Body of pancreas (tissue), 4 donors: ENCODE measurements around the gene PCSK5. TPM values are rescaled to one million over a fixed set of nuclear protein-coding genes. Genes with fewer than 3 reads are reported as not detected.

Source experiments
- ATAC-seq: fragments of 150-250 bp; one replicate; pipeline ENCODE4 v1.9.1; 2016
- DNase-seq, 4 donors: peaks; one replicate each; pipeline ENCODE4 v3.0.0-alpha.2; 2019
- H3K27ac ChIP-seq, 4 donors: fragments of 200-600 bp; sonication (generic); 1 replicate in 3 of 4; 2 replicates in 1 of 4; pipeline versions ENCODE4 v1.5.1 to v1.6.1; 2016 to 2019; ENCODE audit warnings: mild to moderate bottlenecking in 1 of 4, mixed read lengths in 1 of 4, moderate library complexity in 1 of 4
- H3K27me3 ChIP-seq, 2 donors: fragments of 200-600 bp; sonication (generic); one replicate each; pipeline ENCODE4 v1.6.0; 2016; ENCODE audit warnings: mild to moderate bottlenecking in 1 of 2
- H3K36me3 ChIP-seq, 2 donors: fragments of 200-600 bp; sonication (generic); replicated peaks in 1 of 2; 2 replicates each; pipeline ENCODE4 v1.5.1; 2016; ENCODE audit warnings: low read depth in 2 of 2; ENCODE audit not compliant: insufficient read depth in 1 of 2
- H3K4me1 ChIP-seq: fragments of 200-600 bp; sonication (generic); one replicate; pipeline ENCODE4 v1.6.0; 2016
- H3K4me3 ChIP-seq, 2 donors: fragments of 200-600 bp; sonication (generic); 1 replicate in 1 of 2; 2 replicates in 1 of 2; pipeline ENCODE4 v1.5.1; 2016 to 2019
- H3K9me3 ChIP-seq, 3 donors: fragments of 200-600 bp; sonication (generic); 1 replicate in 2 of 3; 2 replicates in 1 of 3; pipeline ENCODE4 v1.5.1; 2016
- CTCF ChIP-seq, 7 experiments: fragments of 450-650 bp in 4 of 7; fragments of 200-600 bp in 3 of 7; sonication (generic) in 3 of 7; IDR thresholded peaks; one replicate each; pipeline ENCODE4 v1.5.1; 2016 to 2019; ENCODE audit warnings: antibody characterized with exemption in 7 of 7
- POLR2A ChIP-seq, 3 donors: fragments of 450-650 bp; IDR thresholded peaks; one replicate each; pipeline ENCODE4 v1.6.1; 2016; ENCODE audit warnings: antibody characterized with exemption in 3 of 3, mild to moderate bottlenecking in 2 of 3
- WGBS, 2 donors: methylation state at CpG; one replicate each; pipeline ENCODE4 v1.1.5; 2017; 5-methylcytosine and 5-hydroxymethylcytosine counted together
- intact Hi-C: fragments of 100-400 bp; cut with DNase I; formaldehyde crosslinking; loops from one replicate; pipeline ENCODE4 v1.15.1; 2023
- total RNA-seq, 2 donors: library from RNA; depleted of rRNA; stranded (reverse); fragments of >200 nt; gene quantifications; one replicate each; pipeline ENCODE4 v1.1.0, GENCODE V29; 2016

Gene PCSK5
- total RNA-seq, 2 donors from 2014 or later = 11.2 to 12.2 TPM

GRCh38 chr9:76206821-76207220 is 316.3 kb downstream of the PCSK5 start:
- H3K9me3 ChIP-seq = no peaks in the 10 kb centered on the region
- no peaks in the 10 kb centered on the region for H3K27me3 ChIP-seq
- no peak overlapping the region for H3K4me3 ChIP-seq
- TF ChIP-seq POLR2A (IDR thresholded peaks at IDR 0.05) (no peak), CTCF (IDR thresholded peaks at IDR 0.05) (no peak)
- intact Hi-C loops = no loop called here
- H3K4me1 ChIP-seq = no peaks in the 10 kb centered on the region
- H3K36me3 ChIP-seq = no peaks in the 10 kb centered on the region
- ATAC-seq = no peak
- WGBS, 2 donors = 16 to 31% methylated on average over 1 of the region's 1 CpG
- no peak for DNase-seq
- no peak overlapping the region for H3K27ac ChIP-seq

- no peaks in the 10 kb centered on the region for H3K9me3 ChIP-seq
- intact Hi-C loops = no loop called here
- H3K27me3 ChIP-seq = no peaks in the 10 kb centered on the region
- no peak for TF ChIP-seq POLR2A (IDR thresholded peaks at IDR 0.05)
- no peaks in the 10 kb centered on the region for H3K36me3 ChIP-seq
- no peak overlapping the region for H3K4me3 ChIP-seq
- no peak overlapping the region for H3K27ac ChIP-seq
- WGBS, 2 donors = 80 to 88% methylated on average over 3 of the region's 3 CpGs
- H3K4me1 ChIP-seq = no peaks in the 10 kb centered on the region
- DNase-seq = no peak
- no peak for ATAC-seq
These were observed 323.3 kb downstream of the PCSK5 start for GRCh38 chr9:76213751-76214150.

GRCh38 chr9:76215066-76215465 is 324.6 kb downstream of the PCSK5 start:
- H3K4me1 ChIP-seq = no peaks in the 10 kb centered on the region
- intact Hi-C loops = no loop called here
- H3K4me3 ChIP-seq = no peak overlapping the region
- WGBS, 2 donors = 33 to 71% methylated on average over 1 of the region's 1 CpG
- H3K36me3 ChIP-seq = no peaks in the 10 kb centered on the region
- H3K27me3 ChIP-seq = no peaks in the 10 kb centered on the region
- no peaks in the 10 kb centered on the region for H3K9me3 ChIP-seq
- no peak for ATAC-seq
- TF ChIP-seq CTCF (IDR thresholded peaks at IDR 0.05) = no peak
- TF ChIP-seq POLR2A (IDR thresholded peaks at IDR 0.05) = no peak
- no peak overlapping the region for H3K27ac ChIP-seq
- DNase-seq = no peak

- 88 to 94% methylated on average over 2 of the region's 2 CpGs for WGBS, 2 donors
These were observed 325.7 kb downstream of the PCSK5 start for GRCh38 chr9:76216161-76216649.

GRCh38 chr9:76218117-76218885 is 327.8 kb downstream of the PCSK5 start:
- intact Hi-C loops = no loop called here
- Histone ChIP-seq H3K27me3 (no peaks in the 10 kb centered on the region), H3K36me3 (no peaks in the 10 kb centered on the region), H3K4me3 (no peak overlapping the region), H3K9me3 (no peaks in the 10 kb centered on the region), H3K4me1 (no peaks in the 10 kb centered on the region), H3K27ac (no peak overlapping the region)
- ATAC-seq (no peak), DNase-seq (no peak)
- TF ChIP-seq CTCF (IDR thresholded peaks at IDR 0.05) (no peak), POLR2A (IDR thresholded peaks at IDR 0.05) (no peak)
- 71 to 76% methylated on average over 9 of the region's 9 CpGs for WGBS, 2 donors

More at GRCh38 chr9:76216161-76216649, 325.7 kb downstream of the PCSK5 start:
- Histone ChIP-seq H3K4me1 (no peaks in the 10 kb centered on the region), H3K27me3 (no peaks in the 10 kb centered on the region), H3K36me3 (no peaks in the 10 kb centered on the region), H3K9me3 (no peaks in the 10 kb centered on the region), H3K27ac (no peak overlapping the region), H3K4me3 (no peak overlapping the region)
- TF ChIP-seq POLR2A (IDR thresholded peaks at IDR 0.05) (no peak), CTCF (IDR thresholded peaks at IDR 0.05) (no peak)
- no peak for ATAC-seq
- no peak for DNase-seq
- intact Hi-C loops = no loop called here
